ENCODE data around the gene SRR. TPM values are rescaled to one million over a fixed set of nuclear protein-coding genes. Genes with fewer than 3 reads are reported as not detected.

The SRR gene
- total RNA-seq, 1 experiment from 2014 or later = 52.3 TPM

DNA sequence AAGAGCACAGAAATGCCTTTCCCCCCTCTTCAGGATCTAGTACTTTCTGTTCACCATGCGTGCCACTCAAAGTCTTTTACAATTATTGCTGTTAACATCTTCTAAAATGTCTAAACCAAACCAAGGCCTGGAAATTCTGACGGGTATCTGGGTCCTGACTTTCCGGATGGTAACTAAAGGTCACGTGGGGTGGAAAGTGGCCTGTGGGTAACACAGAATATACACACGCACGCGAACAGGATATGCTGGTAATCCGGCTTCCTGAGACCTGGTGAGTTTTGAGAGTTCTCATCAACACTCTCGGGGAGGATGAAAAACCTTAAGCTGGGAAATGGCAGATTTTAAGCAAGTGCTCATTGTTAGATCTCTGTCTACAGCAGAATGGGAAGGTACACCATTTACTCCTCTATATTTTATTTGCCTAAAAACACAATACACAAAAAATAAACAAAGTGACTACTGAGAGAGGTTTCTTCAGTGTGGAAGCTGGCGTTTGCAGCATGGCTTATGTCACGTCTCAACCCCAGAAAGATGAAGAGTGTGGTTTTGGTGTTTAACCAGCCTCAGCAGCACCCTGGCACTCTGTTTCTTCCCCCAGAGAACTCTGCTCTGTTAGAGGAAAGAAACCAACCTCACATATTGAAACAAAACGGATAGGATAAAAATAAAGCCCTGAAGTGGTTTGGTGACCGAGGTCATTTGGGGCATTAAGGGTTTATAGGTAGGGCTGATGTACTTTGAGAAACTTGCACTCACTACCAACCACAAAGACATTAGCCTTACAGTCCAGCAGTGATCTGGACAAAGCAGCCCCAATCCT is 37.5 kb upstream of the SRR start:
- H3K36me3 ChIP-seq (ENCODE audit: low read depth) = no peaks in the 10 kb centered on the region; the same call in 1 of the 2 replicates
- H3K9me3 ChIP-seq (ENCODE audit: insufficient read depth, low read depth) = no peaks in the 10 kb centered on the region
- DNase-seq = no peak
- ChIA-PET CTCF (interaction anchor here (0.6 kb wide), 1 partner anchor 410 kb away, joined by 4 read pairs; no protein-coding TSS in a partner anchor), POLR2A (ENCODE audit: unreplicated experiment) (no interaction called here)
- H3F3A ChIP-seq (ENCODE audit: insufficient read depth, low read depth) = peaks cover 21% of the 10 kb centered on the region; the same call in 1 of the 2 replicates
- no peak overlapping the region for H2AFZ ChIP-seq
- no peak overlapping the region for H3K4me2 ChIP-seq
- H3K4me1 ChIP-seq (replicated peaks; ENCODE audit: insufficient read depth) = no peaks in the 10 kb centered on the region; the same call in 1 of the 2 replicates
- no peaks in the 10 kb centered on the region for H3K9me2 ChIP-seq (ENCODE audit: insufficient read depth)
- BruUV-seq (replicated peaks) = no TSS peak
- TF ChIP-seq EZH2 (IDR thresholded peaks at IDR 0.05; ENCODE audit: low read depth) (no peak), CTCF (conservative IDR thresholded peaks at IDR 0.05) (no peak)
- no peaks in the 10 kb centered on the region for H4K20me1 ChIP-seq (ENCODE audit: insufficient read depth)
- H3K27ac ChIP-seq = no peak overlapping the region
- H3K27me3 ChIP-seq (ENCODE audit: insufficient read depth, low read depth) = no peaks in the 10 kb centered on the region
- no peak overlapping the region for H3K4me3 ChIP-seq
- 0 out of 2 replicates have a peak, but pooled peaks cover 3% of the 10 kb centered on the region for H3K79me2 ChIP-seq (ENCODE audit: low read depth)
- intact Hi-C loops (cut with micrococcal nuclease; ENCODE audit: unreplicated experiment) = no loop called here

DNA sequence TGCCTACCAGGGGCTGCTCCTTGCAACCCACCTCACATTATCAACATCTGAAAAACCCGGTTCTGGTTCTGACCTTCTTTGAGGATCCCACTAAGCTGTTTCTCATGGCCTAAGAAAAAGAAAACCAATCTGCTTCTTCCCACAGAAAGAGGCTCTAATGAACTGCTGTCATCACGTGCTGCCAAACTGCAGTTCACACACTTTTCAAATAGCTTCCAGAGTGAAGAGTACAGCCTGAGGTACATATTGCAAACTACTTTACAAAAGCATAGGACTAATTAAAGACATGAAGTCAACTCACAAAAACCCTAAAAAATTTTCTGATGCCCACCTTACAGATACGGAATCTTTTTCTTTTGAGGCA is 36.9 kb upstream of the SRR start:
- H3K79me2 ChIP-seq (ENCODE audit: low read depth) = 0 out of 2 replicates have a peak, but pooled peaks cover 3% of the 10 kb centered on the region
- H3K27me3 ChIP-seq (ENCODE audit: insufficient read depth, low read depth) = no peaks in the 10 kb centered on the region
- CTCF ChIA-PET = no interaction called here
- no peak overlapping the region for H3K4me3 ChIP-seq
- no peak overlapping the region for H3K27ac ChIP-seq
- H3K36me3 ChIP-seq (ENCODE audit: low read depth) = no peaks in the 10 kb centered on the region; the same call in 1 of the 2 replicates
- no peak overlapping the region for H3K4me2 ChIP-seq
- no peak for DNase-seq
- POLR2A ChIA-PET (ENCODE audit: unreplicated experiment) = interaction anchor here (0.6 kb wide), 1 partner anchor 44 kb away, joined by 3 read pairs; no protein-coding TSS in a partner anchor
- peaks cover 20% of the 10 kb centered on the region; the same call in 1 of the 2 replicates for H3F3A ChIP-seq (ENCODE audit: insufficient read depth, low read depth)
- no peaks in the 10 kb centered on the region for H3K9me3 ChIP-seq (ENCODE audit: insufficient read depth, low read depth)
- no TSS peak for BruUV-seq (replicated peaks)
- TF ChIP-seq CTCF (conservative IDR thresholded peaks at IDR 0.05) (no peak), EZH2 (IDR thresholded peaks at IDR 0.05; ENCODE audit: low read depth) (no peak)
- H2AFZ ChIP-seq = no peak overlapping the region
- intact Hi-C loops (cut with micrococcal nuclease; ENCODE audit: unreplicated experiment) = no loop called here
- H3K4me1 ChIP-seq (replicated peaks; ENCODE audit: insufficient read depth) = no peaks in the 10 kb centered on the region; the same call in 1 of the 2 replicates
- H4K20me1 ChIP-seq (ENCODE audit: insufficient read depth) = no peaks in the 10 kb centered on the region
- H3K9me2 ChIP-seq (ENCODE audit: insufficient read depth) = no peaks in the 10 kb centered on the region

GRCh38 chr17:2267354-2267753 is 36.4 kb upstream of the SRR start:
- no TSS peak for BruUV-seq (replicated peaks)
- Histone ChIP-seq H4K20me1 (ENCODE audit: insufficient read depth) (no peaks in the 10 kb centered on the region), H3K4me3 (no peak overlapping the region), H2AFZ (no peak overlapping the region), H3K36me3 (ENCODE audit: low read depth) (no peaks in the 10 kb centered on the region), H3K9me2 (ENCODE audit: insufficient read depth) (no peaks in the 10 kb centered on the region), H3F3A (ENCODE audit: insufficient read depth, low read depth) (peaks cover 15% of the 10 kb centered on the region; the same call in 1 of the 2 replicates), H3K27ac (no peak overlapping the region), H3K27me3 (ENCODE audit: insufficient read depth, low read depth) (no peaks in the 10 kb centered on the region), H3K4me2 (no peak overlapping the region), H3K79me2 (ENCODE audit: low read depth) (0 out of 2 replicates have a peak, but pooled peaks cover 3% of the 10 kb centered on the region), H3K9me3 (ENCODE audit: insufficient read depth, low read depth) (no peaks in the 10 kb centered on the region), H3K4me1 (replicated peaks; ENCODE audit: insufficient read depth) (no peaks in the 10 kb centered on the region; the same call in 1 of the 2 replicates)
- TF ChIP-seq CTCF (conservative IDR thresholded peaks at IDR 0.05) (no peak), EZH2 (IDR thresholded peaks at IDR 0.05; ENCODE audit: low read depth) (no peak)
- ChIA-PET CTCF (no interaction called here), POLR2A (ENCODE audit: unreplicated experiment) (interaction anchor here (0.6 kb wide), 1 partner anchor 44 kb away, joined by 3 read pairs; no protein-coding TSS in a partner anchor)
- no peak for DNase-seq
- intact Hi-C loops (cut with micrococcal nuclease; ENCODE audit: unreplicated experiment) = no loop called here
